KBM-7 (cell line): ENCODE data around the gene ARHGAP10.
A peak's percentile ranks its signal among the peaks of the same experiment; 100 is the strongest.

Experiments used
- DNase-seq: peaks from one replicate; pipeline ENCODE4 v3.0.0-alpha.2; 2015
- in situ Hi-C: fragments of 300-500 bp; cut with MboI; formaldehyde crosslinking; loops from 2 replicates; pipeline ENCODE4 v1.14.3; 2020; ENCODE audit warnings: low sequenced_read_pairs, low pct_unique_long_range_greater_than_20kb, mixed read lengths

The ARHGAP10 gene

DNA sequence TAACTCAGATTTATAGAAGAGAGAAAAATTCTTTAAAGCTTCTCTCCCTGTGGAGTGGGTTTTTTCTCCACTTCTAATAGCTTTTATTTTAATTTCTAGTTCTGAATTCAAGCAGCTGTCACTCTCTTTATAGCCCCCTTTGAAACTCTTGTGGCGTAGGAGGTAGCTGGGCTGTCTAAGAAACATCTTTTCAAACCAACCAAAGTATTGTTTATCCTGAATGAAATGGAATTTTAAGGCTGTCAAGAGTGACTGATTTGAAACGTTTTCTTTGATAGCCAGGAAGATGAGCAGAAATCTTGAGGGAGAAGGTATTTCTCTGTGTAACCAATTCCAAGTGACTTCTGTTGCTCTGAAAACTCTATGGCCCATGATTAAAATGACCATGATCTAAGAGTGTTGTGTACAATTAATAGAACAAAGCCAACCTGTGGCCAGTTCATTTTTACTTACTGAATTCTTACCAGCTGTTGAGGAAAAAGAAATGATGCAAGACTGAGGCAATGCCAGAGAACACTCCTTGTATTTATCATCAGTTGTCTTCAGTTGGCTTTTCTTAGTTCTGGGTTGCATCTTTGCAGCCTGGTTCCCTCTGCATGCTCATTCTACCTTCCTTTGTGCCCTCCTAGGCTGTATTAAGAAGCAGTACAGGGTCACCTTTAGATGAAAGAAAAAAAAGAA is 298.4 kb downstream of the ARHGAP10 start:
- no peak for DNase-seq
- in situ Hi-C loops: no loop called here

DNA sequence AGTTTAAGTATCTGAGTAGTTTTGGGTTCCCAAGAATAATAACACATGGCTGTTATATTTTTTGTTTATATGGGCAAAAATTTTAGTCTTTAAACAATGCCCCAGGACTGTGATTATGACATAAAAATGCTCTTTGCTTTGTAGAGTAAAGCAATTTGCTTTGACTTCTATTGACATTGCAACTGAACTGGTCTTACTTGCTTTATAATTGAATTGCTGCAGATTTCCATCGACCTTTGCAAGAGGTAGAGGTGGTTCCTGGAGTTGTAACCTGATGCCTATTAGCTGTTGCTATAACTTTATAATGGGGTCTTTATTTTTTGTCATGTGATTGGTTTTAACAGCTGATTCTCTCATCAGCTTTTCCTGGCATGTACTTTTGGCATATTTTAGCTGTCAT is 302.9 kb downstream of the ARHGAP10 start:
- no peak for DNase-seq
- in situ Hi-C loops: no loop called here

DNA sequence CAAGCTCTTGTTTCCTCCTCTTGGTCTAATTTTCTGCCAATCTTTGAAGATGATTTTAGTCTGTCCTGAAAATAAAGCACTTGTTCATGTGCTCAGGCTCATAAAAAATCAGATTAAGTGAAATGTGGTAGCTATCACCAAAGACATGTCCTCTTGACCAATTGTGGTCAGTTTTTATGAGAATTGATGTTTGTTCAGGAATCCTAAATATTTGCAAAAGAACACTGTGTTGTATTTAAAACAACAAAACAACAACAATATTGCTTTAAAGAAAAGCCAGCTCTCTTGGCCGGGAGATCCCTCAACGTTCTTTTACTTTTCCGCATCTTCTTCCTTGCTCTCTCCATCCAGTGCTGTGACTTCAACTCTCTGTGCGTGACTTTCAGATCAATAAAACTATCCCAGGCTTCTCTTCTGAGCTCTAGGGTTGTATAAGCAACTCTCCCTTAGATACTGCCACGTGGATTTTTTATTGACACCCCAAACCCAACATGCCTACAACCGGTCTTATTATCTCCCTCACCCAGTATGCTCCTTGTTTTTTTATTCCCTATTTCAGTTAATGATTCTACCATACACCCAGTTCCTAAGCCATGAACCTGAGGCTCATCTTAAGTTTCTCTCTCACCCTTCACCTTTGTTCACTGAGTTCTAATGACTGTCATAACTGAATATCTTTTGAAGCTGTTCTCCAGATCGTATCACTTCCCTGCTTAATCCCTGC is 309.9 kb downstream of the ARHGAP10 start:
- no peak for DNase-seq
- in situ Hi-C loops: no loop called here

DNA sequence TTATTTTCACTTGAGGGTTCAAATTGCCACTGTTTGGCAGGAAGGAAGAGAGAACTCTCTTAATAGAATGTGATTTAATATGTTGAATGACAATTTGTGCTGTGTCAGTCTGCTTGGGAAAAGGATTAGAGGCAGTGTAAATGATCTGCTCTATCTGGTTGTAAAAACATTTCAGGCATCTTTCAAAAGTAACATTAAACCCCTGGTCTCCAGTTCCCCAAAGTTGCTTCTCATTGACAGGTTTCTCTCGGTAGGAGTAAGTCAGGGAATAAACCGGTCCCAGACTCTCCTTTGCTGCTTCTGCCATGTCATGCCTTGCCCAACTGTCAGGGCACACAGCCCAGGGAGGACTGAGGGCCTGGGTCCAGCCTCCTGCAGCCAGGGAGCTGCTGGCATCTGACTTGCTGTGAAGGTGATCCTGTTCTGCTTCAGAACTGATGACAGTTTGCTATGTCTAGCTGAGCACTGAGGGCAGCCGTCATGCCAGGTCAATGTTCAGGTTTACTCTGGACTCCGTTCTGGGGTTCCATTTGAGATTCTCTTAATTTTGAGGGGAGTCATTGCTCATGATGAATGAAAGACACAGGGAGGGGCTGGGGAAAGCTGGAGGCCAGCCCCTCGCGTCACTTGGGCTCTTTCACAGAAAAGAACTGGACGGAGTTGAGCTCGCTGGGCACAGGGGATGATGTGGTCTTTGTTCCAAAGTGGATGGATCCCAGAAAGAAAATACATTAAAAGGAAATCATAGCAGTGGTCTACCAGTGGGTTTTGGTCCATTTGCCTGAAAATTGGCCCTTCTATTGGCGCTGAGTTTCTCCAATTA is 312.4 kb downstream of the ARHGAP10 start:
- no peak for DNase-seq
- in situ Hi-C loops: no loop called here

DNA sequence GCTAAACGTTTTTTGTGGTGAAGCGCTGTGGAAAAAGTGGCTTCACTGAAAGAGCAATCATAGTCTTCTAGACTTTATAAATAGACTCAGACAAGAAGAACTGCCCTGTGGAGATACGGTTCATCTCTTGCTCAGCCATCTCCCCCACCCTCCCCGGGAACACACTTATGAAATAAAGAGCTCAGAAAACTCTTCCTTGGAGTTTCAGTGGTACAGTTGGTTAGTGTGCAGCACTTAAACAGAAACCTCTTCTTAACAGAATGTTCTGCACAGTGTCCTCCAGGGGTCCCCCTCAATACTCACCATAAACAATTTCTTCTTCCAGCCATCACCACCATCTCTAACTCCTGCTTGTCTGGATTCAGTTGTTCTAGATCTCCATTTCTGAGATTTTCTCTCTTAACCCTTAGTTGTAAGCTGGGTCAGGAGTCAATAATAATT is 313.0 kb downstream of the ARHGAP10 start:
- no peak for DNase-seq

DNA sequence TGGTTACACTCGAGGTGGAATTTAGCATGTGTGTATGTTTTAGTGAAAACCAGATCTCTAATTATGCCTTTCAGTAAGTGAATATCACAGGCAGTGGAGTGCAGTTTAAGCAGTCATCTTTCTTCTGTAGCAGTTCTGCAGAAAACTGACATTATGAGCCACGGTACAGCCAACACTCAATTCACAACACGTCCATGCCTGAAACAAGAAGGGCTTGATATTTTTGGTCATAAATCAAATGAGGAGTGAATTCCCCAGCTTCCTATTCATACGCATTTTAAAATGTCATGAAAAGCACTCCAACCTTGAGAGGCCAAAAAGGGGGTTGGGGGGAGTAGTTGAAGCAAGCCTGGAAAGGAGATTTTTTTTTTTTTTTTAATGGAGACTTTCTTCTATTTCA is 316.7 kb downstream of the ARHGAP10 start:
- in situ Hi-C loops: no loop called here
- DNase-seq: no peak

More for the DNA sequence above, 313.0 kb downstream of the ARHGAP10 start:
- in situ Hi-C loops: no loop called here

DNA sequence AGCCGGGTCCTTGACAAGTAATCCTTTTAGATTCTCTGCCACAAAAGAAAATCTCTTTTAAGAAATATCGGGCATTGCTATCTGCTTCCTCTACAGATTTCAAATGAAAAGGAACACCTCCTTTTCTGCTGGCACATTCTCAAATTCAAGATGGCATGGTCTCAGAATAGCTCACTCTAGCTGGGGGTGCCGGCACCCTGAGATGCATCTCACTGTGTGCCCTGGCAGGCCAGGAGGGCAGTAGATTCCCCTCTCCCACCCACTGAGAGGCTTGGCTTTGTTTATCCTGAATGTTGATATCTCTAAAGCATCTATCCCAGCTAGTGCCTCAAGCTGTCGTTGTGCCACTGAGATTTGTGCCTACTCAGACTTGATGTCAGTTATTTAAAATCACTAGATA is 319.5 kb downstream of the ARHGAP10 start:
- in situ Hi-C loops: no loop called here
- DNase-seq: no peak

DNA sequence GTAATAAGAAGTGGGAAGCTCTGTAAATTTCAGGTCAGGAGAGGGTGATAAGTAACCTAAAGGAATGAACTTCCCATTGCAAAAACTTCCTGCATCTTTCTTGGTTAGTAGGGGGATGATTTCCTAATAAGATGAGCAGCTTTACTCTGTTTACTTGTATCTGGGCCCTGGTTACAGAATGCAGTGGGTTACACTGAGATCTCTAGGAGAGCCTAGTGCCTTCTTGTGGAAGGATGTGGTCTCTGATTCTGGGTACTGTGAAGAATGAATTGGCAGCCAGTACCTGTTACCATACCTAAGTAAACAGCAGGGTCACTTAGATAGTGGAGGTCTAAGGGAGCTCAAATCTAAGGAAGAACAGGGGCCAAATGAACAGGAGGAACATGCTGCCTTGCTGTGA is 320.6 kb downstream of the ARHGAP10 start:
- in situ Hi-C loops: no loop called here
- no peak for DNase-seq

DNA sequence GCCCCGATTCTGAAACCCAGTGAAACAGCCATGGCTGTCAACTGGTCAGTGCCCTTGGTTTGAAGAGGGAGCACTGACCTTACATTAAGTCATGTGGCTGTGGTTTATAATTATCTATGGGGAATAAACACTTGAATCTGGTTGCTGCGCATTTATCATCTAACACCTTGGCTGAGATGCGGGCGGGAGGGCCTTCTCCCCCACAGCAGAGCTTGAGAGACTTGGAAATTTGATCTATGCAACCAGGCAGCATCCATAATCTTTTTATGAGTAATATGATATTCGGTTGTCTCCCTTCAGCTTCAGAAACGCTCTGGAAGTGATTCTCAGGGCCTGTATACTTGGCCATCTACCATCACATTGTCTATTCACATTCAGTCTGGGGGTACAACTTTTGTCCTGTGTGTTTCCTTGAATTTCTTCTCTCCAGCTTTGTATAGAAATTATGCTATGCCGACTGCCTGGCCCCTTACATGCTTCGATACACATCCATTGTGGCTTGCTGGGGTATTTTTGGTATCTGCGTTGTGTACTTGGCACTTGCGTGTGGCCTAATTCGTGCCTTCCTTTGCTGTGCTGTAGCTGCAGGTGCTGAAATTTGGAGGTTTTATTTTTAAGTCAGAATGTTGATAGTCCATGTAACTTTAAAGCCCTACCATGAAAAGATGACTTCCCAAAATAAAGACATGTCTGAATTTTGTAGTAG is 321.6 kb downstream of the ARHGAP10 start:
- no peak for DNase-seq
- in situ Hi-C loops: no loop called here

DNA sequence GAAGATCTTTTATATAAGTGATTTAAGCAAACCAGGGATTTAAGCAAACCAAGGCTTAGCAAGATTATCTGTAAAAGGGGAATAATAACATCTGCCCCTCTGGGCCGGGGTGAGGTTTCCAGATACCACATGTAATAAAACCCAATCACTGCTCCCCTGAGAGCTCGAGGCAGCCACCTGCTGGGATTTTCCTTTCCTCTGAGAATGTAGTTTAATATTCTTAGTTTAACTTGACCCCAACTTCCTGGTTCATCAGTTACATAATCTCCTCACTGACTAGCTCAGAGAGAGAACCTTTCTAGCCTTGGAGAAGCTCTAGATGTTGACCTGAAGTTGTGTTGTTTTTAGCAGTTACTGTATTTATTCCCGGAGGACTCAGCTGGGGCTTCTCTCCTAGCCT is 322.4 kb downstream of the ARHGAP10 start:
- in situ Hi-C loops: no loop called here
- peak; percentile 45 for DNase-seq

DNA sequence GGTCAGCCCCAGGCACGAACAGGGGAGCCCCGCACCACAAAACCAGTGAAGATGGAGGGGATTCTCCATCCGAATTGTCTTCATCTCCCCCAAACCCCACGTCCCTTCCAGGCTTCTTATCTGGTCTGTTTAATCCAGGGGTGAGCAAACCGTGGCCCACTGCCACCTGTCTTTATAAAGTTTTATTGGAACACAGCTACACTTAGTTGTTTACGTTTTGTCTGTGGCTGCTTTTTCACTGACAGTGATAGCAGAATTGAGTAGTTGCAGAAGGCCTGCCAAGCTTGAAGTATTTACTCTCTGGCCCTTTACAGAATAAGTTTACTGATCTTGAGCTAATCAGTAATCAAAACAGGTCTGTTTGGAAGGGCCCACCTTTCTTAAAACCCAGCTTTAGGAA is 324.0 kb downstream of the ARHGAP10 start:
- no peak for DNase-seq
- in situ Hi-C loops: no loop called here

DNA sequence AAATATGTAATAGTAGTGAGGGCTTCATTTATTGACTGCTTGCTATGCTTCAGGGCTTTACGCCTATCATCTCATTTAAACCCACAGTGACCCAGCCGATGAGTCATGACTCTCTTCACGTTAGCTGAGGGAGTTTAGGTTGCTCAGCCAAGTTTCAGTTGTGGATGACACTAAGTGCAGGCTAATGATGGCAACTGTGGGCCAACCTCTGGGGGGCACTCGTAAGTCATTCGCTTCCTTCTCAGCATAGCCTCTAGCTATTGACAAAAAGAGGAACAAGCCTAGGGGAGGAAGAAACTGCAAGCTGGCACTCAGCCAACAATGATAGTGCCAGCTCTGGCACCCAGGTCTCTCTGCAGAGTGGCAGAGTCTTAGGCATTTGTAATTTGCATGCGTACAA is 325.0 kb downstream of the ARHGAP10 start:
- peak; percentile 96 for DNase-seq
- in situ Hi-C loops: no loop called here

DNA sequence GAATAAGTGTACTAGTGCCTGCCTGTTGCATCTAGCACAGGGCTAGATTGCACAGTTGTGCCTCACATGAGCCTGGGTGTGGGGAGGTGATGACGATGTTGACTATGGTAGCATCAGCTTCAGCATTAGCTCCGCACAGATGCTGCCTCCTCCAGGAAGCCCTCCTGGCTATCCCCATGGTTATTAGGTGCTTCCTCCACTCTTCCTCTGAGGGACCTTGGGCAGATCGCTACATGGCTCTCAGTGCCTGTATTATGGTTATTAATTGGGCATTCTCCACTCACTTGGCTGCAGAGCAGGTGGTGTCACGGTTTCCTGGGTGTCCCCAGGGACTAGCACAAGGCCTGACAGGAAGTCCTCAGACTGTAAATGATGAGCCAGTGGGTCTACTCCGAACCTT is 325.6 kb downstream of the ARHGAP10 start:
- in situ Hi-C loops: no loop called here
- DNase-seq: no peak

DNA sequence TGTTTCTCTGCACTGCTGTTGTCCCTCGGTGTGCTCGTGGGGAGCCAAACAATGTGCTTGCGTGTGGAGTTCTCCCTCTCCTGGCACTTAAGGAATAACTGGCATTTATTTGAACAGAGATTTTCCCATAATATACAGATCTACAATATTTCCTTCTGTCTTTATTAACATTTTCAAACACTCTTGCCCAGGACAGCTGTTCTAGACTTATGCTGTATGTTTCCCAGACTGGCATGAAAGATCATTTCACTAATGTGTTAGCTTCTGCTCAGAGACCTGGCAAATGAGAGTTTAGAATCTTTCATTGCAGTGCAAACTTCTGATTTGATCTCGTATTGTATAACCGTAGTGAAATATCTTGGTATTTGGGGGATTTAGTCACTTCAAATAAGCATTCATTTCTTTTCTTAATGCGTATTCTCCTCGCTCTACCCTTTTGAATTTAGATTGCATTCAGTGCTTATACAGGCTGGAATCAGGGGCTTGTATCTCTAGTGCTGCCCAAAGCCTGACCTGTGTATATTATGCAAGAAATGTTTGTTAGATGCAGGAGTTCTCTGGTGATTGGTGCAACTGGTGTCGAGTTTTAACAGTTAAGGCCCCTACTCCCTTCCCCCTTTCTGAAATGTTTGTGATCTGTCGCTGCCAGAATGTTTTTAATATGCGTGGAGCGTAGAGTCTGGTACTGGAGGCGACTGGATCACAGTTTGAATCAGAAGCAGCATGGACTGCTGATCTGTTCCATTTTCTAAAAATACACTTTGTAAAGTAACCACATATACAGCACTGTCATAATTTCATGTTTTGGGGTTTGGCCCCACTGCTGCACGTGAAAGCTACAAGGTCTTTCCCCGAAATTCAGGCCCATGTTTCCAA is 326.3 kb downstream of the ARHGAP10 start:
- in situ Hi-C loops: no loop called here
- DNase-seq: no peak

DNA sequence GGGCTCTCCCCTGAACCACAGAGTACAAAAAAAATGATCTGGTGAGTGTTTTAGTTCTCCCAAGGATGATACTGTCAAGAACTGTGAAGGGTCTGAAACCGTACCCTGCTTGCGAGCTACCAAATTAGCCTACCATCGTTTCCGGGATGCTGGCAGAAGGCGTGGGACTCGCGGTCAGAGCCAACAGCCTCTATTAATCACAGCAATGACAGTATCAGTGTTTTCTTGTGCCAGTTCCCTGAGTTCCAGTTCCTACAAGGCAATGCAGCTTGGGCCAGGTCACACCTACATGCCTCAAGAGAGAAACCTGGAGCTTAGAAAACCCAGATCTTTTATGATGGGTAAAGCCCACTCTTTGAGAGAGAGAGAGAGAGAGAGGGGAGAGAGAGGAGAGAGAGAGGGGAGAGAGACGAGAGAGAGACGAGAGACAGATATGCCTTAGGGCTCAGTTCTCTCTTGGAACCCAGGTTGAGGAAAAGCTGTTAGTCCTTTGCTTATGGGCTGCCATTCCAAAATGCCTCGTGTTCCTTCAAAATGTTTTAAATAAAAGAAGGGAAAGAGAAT is 327.8 kb downstream of the ARHGAP10 start:
- no peak for DNase-seq
- in situ Hi-C loops: no loop called here

DNA sequence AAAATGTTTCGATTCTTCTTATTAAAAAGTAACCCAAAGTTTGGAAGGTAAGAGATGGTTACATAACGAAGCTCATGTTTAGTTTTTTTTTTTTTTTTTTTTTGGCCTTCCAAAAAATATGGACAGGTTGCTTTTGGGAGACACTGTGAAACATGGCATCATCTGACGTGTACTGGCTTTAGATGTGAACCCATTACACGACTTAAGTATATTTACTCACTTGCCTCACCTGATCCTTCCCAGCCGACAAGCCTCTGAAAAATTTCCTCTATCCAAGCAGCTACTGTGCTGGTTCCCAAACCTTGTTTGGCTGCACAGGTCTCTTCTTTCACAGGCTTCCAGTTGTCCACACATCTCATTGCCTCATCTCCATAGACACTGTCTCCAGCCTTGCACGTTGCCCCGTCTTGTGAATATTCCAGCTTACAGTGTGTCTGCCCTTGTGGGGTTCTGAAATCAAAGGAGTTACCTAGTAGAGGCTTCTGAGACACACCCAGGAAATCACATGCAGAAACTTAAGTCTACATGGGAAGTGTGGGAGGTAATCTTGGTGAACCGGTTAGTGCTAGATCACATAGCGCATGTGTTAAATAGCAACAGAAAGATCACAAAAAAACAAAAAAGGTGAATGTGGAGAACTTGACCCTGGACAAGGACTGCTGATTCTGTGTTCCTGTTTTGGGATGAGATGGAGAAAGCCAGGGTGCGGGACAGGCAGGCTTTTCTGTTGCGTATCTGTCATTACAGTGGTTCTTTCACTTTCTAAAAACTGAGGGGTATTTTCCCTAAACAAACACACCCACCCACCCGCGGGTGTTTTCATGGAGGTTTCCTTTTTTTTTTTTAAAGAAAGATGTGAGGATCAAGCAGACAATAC is 328.6 kb downstream of the ARHGAP10 start:
- no peak for DNase-seq

DNA sequence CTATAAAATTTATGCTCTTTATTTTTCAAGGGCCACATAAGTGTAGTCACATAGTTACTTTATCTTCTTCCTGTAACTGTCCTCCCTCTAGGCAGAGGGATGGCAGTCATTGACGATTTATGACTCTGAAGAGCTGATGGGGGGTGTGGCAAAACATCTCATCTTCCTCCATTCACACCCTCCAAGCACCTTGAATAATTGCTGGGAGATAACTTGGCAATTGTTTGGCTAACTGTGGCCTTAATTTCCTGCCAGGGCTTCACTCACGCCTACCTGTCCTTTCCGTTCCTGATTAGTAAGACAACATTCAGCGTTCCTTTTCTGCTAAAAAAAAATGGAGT is 329.2 kb downstream of the ARHGAP10 start:
- no peak for DNase-seq
- in situ Hi-C loops: no loop called here

More for the DNA sequence above, 328.6 kb downstream of the ARHGAP10 start:
- in situ Hi-C loops: no loop called here
